Right lobe of liver (tissue), 6 donors: Measurements from ENCODE around the gene TRAPPC2. TPM values are rescaled to one million over a fixed set of nuclear protein-coding genes. Genes with fewer than 3 reads are reported as not detected.

ENCODE experiments used
- ATAC-seq, 4 donors: fragments of 200-7000 bp; cut with Tn5 transposase; one replicate each; pipeline ENCODE4 v1.9.1; 2020; ENCODE audit warnings: mild to moderate bottlenecking in 4 of 4, moderate library complexity in 4 of 4
- DNase-seq, 3 donors: peaks; one replicate each; pipeline ENCODE4 v3.0.0-alpha.2; 2020
- H3K27ac ChIP-seq, 3 donors: fragments of 200-600 bp; one replicate each; pipeline ENCODE4 v1.8.0; 2022
- H3K27me3 ChIP-seq, 2 donors: fragments of 200-600 bp; one replicate each; pipeline ENCODE4 v1.8.0; 2022
- H3K36me3 ChIP-seq, 4 donors: fragments of 200-600 bp; sonication (generic) in 1 of 4; one replicate each; pipeline versions ENCODE4 v1.5.1 to v1.8.0; 2017 to 2022; ENCODE audit warnings: control low read depth in 1 of 4
- H3K4me1 ChIP-seq, 4 donors: fragments of 200-600 bp; sonication (generic) in 1 of 4; one replicate each; pipeline versions ENCODE4 v1.5.1 to v1.8.0; 2017 to 2022; ENCODE audit warnings: control low read depth in 1 of 4
- H3K4me3 ChIP-seq, 3 donors: fragments of 200-600 bp; one replicate each; pipeline ENCODE4 v1.8.0; 2022
- H3K9me3 ChIP-seq, 4 donors: fragments of 200-600 bp; sonication (generic) in 1 of 4; one replicate each; pipeline versions ENCODE4 v1.5.1 to v1.8.0; 2017 to 2022; ENCODE audit warnings: control low read depth in 1 of 4
- POLR2A ChIP-seq: fragments of 450-650 bp; IDR thresholded peaks from one replicate; pipeline ENCODE4 v1.6.1; 2017; ENCODE audit warnings: antibody characterized with exemption, mild to moderate bottlenecking
- WGBS: methylation state at CpG from one replicate; pipeline ENCODE4 v1.1.6; 2018; ENCODE audit warnings: low coverage, low lambda C conversion rate; ENCODE audit not compliant: insufficient coverage; ENCODE audit errors: missing lambda C conversion rate; 5-methylcytosine and 5-hydroxymethylcytosine counted together
- intact Hi-C, 2 donors: fragments of 100-400 bp; cut with DNase I; formaldehyde crosslinking; loops; one replicate each; pipeline versions ENCODE4 v1.11.2 to v1.14.1; 2022
- total RNA-seq, 6 experiments: library from RNA; depleted of rRNA in 2 of 6; stranded (reverse); fragments of >200 nt in 2 of 6; fragmentation: NEBNext Ultra II Directional in 3 of 6; extraction: Animal tissue kit (Norgen Biotek cat#: 25700) in 3 of 6; gene quantifications; one replicate each; pipeline versions ENCODE4 v1.1.0 to v1.2.4, GENCODE V29; 2016 to 2023
- TF ChIP-seq, protein P1 (sequence below), 4 donors: fragments of 200-600 bp in 3 of 4; fragments of 450-650 bp in 1 of 4; IDR thresholded peaks; one replicate each; pipeline versions ENCODE4 v1.5.1 to v1.8.0; 2016 to 2022; ENCODE audit warnings: antibody characterized with exemption in 4 of 4, mild to moderate bottlenecking in 2 of 4
- donor health status: DM: no; HTN: yes; CAD: no.
- donor health status: DM: no; HTN: no; CAD: no.
- donor health status: DM: no; HTN: no; CAD: no.
- donor health status: DM: no; HTN: yes; CAD: no.
- donor health status: DM: no; HTN: yes; CAD: no.

The TRAPPC2 gene
- total RNA-seq, 6 experiments from 2014 or later, result 6.3 to 13.8 (median 8.5) TPM

DNA sequence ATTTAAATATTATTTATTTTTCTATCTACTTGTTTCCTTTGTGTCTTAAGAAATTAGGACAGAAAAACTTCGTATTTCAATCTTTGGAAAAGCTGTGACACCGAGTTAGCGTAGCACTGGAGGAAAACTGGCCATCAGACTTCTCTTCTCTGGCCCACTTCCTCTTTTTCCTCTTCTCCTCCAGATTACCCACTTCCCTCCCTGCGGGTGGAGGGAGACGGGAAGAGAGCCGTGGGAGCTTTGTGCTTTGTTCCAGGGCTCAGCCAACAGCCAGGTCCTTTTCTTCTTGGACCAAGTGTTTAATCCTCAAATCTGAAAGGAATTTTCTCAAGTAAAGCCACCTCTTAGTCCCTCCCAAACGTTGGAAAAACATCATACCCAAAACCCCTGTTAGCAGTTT lies 29.9 kb upstream of the TRAPPC2 start:
- Histone ChIP-seq H3K36me3 (peaks cover 0 to 66% (median 3%) of the 10 kb centered on the region in 4 donors), H3K4me1 (no peaks in the 10 kb centered on the region), H3K27me3 (no peaks in the 10 kb centered on the region), H3K4me3 (no peak overlapping the region), H3K27ac (no peak overlapping the region), H3K9me3 (no peaks in the 10 kb centered on the region)
- intact Hi-C loops, result no loop called here
- WGBS, result 55% methylated on average over 7 of the region's 7 CpGs
- TF ChIP-seq POLR2A, result no peak
- TF ChIP-seq, protein P1, sequence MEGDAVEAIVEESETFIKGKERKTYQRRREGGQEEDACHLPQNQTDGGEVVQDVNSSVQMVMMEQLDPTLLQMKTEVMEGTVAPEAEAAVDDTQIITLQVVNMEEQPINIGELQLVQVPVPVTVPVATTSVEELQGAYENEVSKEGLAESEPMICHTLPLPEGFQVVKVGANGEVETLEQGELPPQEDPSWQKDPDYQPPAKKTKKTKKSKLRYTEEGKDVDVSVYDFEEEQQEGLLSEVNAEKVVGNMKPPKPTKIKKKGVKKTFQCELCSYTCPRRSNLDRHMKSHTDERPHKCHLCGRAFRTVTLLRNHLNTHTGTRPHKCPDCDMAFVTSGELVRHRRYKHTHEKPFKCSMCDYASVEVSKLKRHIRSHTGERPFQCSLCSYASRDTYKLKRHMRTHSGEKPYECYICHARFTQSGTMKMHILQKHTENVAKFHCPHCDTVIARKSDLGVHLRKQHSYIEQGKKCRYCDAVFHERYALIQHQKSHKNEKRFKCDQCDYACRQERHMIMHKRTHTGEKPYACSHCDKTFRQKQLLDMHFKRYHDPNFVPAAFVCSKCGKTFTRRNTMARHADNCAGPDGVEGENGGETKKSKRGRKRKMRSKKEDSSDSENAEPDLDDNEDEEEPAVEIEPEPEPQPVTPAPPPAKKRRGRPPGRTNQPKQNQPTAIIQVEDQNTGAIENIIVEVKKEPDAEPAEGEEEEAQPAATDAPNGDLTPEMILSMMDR (IDR thresholded peaks at IDR 0.05), result no peak
- no peak for DNase-seq
- ATAC-seq, result peak in 2 of 4 donors; percentile 23 to 31

DNA sequence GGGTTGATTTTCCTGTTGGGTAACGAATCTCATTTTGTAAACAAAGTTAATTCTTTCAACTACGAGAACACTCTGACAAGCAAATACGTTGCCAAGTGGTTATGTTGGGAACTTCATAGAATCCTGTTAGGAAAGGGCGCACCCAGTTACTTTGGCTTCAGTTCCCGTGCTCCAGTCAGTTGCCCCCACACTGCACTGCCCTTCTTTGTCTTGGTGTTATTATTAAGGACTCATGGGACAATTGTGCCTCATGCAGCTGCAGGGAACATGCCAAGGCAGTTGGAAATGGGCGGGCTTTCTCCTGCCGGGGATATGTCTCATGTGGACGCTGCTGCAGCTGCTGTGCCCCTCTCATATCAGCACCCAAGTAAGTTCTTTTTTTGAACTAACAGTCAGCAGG lies 29.1 kb upstream of the TRAPPC2 start:
- WGBS, result 63% methylated on average over 7 of the region's 8 CpGs
- Histone ChIP-seq H3K36me3 (peaks cover 0 to 63% (median 3%) of the 10 kb centered on the region in 4 donors), H3K4me1 (no peaks in the 10 kb centered on the region), H3K27me3 (no peaks in the 10 kb centered on the region), H3K9me3 (no peaks in the 10 kb centered on the region), H3K27ac (no peak overlapping the region), H3K4me3 (no peak overlapping the region)
- intact Hi-C loops, result no loop called here
- no peak for ATAC-seq
- no peak for DNase-seq
- TF ChIP-seq, protein P1 (IDR thresholded peaks at IDR 0.05), result no peak
- TF ChIP-seq POLR2A, result no peak

DNA sequence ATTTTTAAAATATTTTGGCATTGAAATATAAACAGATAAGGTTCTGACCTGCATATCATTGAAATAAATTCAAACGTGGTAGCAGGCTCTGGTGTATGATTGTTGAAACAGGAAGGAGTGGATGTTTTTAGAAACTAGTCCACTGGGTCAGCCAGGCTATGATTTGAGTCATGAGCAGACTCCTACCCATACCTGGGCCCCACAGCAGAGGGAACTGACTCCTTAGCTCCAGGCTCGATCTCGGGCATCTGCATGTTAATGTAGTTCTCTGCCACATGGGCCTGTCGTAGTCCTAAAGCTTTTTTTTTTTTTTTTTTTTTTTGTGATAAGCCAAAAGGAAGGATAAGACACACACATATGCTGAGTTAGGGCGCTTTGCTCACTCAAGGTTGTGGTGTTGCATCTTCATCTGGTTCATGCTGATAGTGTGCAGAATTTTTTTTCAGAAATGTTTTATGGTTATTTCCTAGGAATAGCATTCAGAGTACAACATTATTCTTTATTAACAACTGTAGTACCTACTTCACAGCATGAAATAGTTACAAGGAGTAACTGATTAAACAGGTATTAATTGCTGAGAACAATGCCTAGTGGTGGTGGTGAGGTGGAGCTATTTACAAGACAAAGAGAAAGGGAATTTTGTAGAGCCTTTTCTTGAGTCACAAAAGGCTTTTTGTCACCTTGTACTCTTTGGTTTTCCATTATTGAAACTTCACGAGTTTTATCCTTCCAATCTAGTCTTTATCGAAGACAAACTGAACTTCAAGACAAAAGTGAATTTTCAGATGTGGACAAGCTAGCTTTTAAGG lies 27.4 kb upstream of the TRAPPC2 start:
- Histone ChIP-seq H3K4me1 (no peaks in the 10 kb centered on the region), H3K27me3 (no peaks in the 10 kb centered on the region), H3K9me3 (no peaks in the 10 kb centered on the region), H3K4me3 (no peak overlapping the region), H3K36me3 (peaks cover 0 to 57% (median 10%) of the 10 kb centered on the region in 4 donors), H3K27ac (no peak overlapping the region)
- DNase-seq (no peak), ATAC-seq (no peak)
- intact Hi-C loops, result no loop called here
- 44% methylated on average over 7 of the region's 7 CpGs for WGBS
- no peak for TF ChIP-seq POLR2A
- TF ChIP-seq, protein P1 (IDR thresholded peaks at IDR 0.05), result no peak

DNA sequence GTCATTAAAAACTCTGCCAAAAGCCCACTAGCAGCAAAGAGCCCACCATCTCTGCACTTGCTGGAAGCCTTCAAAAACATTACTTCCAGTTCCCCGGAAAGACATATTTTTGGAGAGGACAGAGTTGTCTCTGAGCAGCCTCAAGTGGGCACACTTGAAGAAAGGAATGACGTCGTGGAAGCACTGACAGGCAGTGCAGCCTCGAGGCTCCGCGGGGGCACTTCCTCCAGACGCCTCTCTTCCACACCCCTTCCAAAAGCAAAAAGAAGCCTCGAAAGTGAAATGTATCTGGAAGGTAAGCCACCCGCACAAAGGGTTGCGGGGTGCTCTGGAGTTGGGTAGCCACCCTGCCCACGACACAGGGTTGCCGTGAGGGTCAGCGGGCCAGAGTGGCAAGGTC lies 26.0 kb upstream of the TRAPPC2 start:
- Histone ChIP-seq H3K27me3 (no peaks in the 10 kb centered on the region), H3K4me3 (no peak overlapping the region), H3K27ac (no peak overlapping the region), H3K4me1 (no peaks in the 10 kb centered on the region), H3K9me3 (no peaks in the 10 kb centered on the region), H3K36me3 (peaks cover 0 to 64% (median 10%) of the 10 kb centered on the region in 4 donors)
- no peak for DNase-seq
- no peak for TF ChIP-seq POLR2A
- WGBS, result 60% methylated on average over 7 of the region's 13 CpGs
- ATAC-seq, result peak in 1 of 4 donors; percentile 30
- intact Hi-C loops, result no loop called here

DNA sequence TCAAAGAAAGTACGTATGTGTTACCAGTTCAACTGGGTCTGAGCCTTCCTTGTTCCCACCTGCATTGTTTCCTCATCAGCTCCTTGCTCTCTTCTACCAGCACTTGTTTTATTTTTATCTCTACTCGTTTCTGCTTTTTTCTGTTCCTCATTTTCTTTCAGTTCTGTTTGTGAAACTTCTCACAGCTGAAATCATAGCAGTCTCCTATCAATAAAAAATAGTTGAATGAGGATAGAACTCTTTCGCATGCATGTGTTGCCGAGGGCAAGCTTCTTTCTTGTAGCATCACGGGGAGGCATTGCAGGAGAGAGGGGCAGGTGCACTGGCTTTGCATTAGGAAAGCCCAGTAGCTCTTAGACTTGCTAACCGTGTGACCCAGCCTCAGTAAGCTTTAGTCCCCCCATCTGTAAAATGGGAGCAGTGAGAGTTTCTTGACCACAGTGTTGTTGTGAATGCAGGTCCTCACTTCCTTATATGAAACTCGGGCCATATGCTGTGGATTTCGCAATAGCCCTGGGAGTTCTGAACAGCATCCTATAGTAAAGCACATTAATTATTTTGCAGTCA lies 24.8 kb upstream of the TRAPPC2 start:
- Histone ChIP-seq H3K36me3 (peaks cover 0 to 64% (median 10%) of the 10 kb centered on the region in 4 donors), H3K4me3 (no peak overlapping the region)

More for the DNA sequence above, 24.8 kb upstream of the TRAPPC2 start:
- TF ChIP-seq, protein P1 (IDR thresholded peaks at IDR 0.05), result no peak
- TF ChIP-seq POLR2A, result no peak
- H3K27ac ChIP-seq, result no peak overlapping the region
- H3K4me1 ChIP-seq, result no peaks in the 10 kb centered on the region
- WGBS, result 60% methylated on average over 7 of the region's 8 CpGs
- intact Hi-C loops, result no loop called here
- no peak for DNase-seq
- no peaks in the 10 kb centered on the region for H3K27me3 ChIP-seq
- no peak for ATAC-seq
- no peaks in the 10 kb centered on the region for H3K9me3 ChIP-seq
